Measurements from ENCODE around the gene CYP26B1. TPM values are rescaled to one million over a fixed set of nuclear protein-coding genes. Genes with fewer than 3 reads are reported as not detected.

CYP26B1 gene
- total RNA-seq, 1 experiment from 2014 or later, result 0.20 TPM

GRCh38 chr2:72132981-72133720, 14.5 kb downstream of the CYP26B1 start:
- Histone ChIP-seq H2BK120ac (ENCODE audit: low read depth, low read length, poor library complexity, severe bottlenecking) (no peak overlapping the region), H3K9ac (ENCODE audit: extremely low read depth, insufficient read length, low read length) (no peak overlapping the region), H4K5ac (ENCODE audit: insufficient read length, low read depth, low read length) (no peak overlapping the region), H2BK12ac (ENCODE audit: insufficient read length, low read depth, low read length) (no peak overlapping the region), H2BK15ac (ENCODE audit: low read depth, low read length) (no peak overlapping the region), H2BK5ac (ENCODE audit: insufficient read length, low read length) (no peak overlapping the region), H3K9me3 (ENCODE audit: control insufficient read depth, low read depth, low read length) (no peaks in the 10 kb centered on the region), H2AFZ (ENCODE audit: low read length) (no peak overlapping the region), H3K27ac (ENCODE audit: insufficient read length, low read depth, low read length) (no peak overlapping the region), H3K18ac (ENCODE audit: insufficient read length, low read depth, low read length) (no peak overlapping the region), H3K23me2 (ENCODE audit: insufficient read length, low read depth, low read length, poor library complexity, severe bottlenecking) (no peaks in the 10 kb centered on the region), H4K8ac (replicated peaks; ENCODE audit: insufficient read length, low read depth, low read length) (no peak overlapping the region), H3K14ac (ENCODE audit: insufficient read depth, low read length) (no peak overlapping the region), H4K91ac (ENCODE audit: insufficient read length, low read depth, low read length) (no peak overlapping the region), H2AK5ac (ENCODE audit: insufficient read length, low read length) (no peak overlapping the region), H3T11ph (ENCODE audit: low read length) (no peak overlapping the region), H3K56ac (ENCODE audit: insufficient read length, low read depth, low read length) (no peak overlapping the region), H3K79me2 (ENCODE audit: insufficient read depth, low read length) (no peaks in the 10 kb centered on the region), H2BK20ac (ENCODE audit: low read depth, low read length, poor library complexity, severe bottlenecking) (no peak overlapping the region), H3K23ac (ENCODE audit: insufficient read length, low read depth, low read length) (no peak overlapping the region), H4K20me1 (ENCODE audit: control insufficient read depth, insufficient read depth, insufficient read length) (no peaks in the 10 kb centered on the region), H3K27me3 (ENCODE audit: insufficient read depth, low read length) (no peaks in the 10 kb centered on the region), H3K4me2 (ENCODE audit: insufficient read depth, insufficient read length, low read length) (no peak overlapping the region), H3K79me1 (ENCODE audit: insufficient read depth, low read depth, low read length, poor library complexity, severe bottlenecking) (no peaks in the 10 kb centered on the region), H3K4ac (ENCODE audit: low read depth, low read length) (no peak overlapping the region), H3K4me1 (ENCODE audit: insufficient read depth, low read length) (no peaks in the 10 kb centered on the region; the same call in 1 of the 2 replicates)
- Mint-ChIP-seq H3K9me3 (no peaks in the 10 kb centered on the region; a peak in 2 of 5 replicates), H3K4me3 (no peak overlapping the region), H3K36me3 (ENCODE audit: insufficient read depth in 1 of 3, low read depth in 3 of 3) (no peaks in the 10 kb centered on the region), H3K4me1 (peaks cover 20 to 37% of the 10 kb centered on the region in 2 experiments), H3K27ac (no peak overlapping the region; a peak in 1 of 7 replicates), H3K27me3 (ENCODE audit: low read depth) (peaks cover 11% of the 10 kb centered on the region)
- no peak for TF ChIP-seq CTCF (conservative IDR thresholded peaks at IDR 0.05)
- peak; percentile 28 for DNase-seq
- no CpG with 5 or more reads among the region's 29 CpGs for WGBS (ENCODE audit: extremely low coverage, insufficient read length, low lambda C conversion rate)
